WTC11 (cell line): Measurements from ENCODE around the gene OLFML2B. TPM values are rescaled to one million over a fixed set of nuclear protein-coding genes. Genes with fewer than 3 reads are reported as not detected.

Experiments used
- ATAC-seq: fragments of 200-7000 bp; cut with Tn5 transposase; 2 replicates; pipeline ENCODE4 v1.10.0; 2021; ENCODE audit warnings: mild to moderate bottlenecking, moderate library complexity
- CTCF ChIA-PET: fragments of 300-600 bp; sonication (Branson Sonifier 250); formaldehyde crosslinking; loops from one replicate; lab custom pipeline; 2021; ENCODE audit warnings: antibody characterized with exemption; lab: Charles Lee
- POLR2A ChIA-PET: fragments of 350-600 bp; sonication (Branson Sonifier 250); formaldehyde crosslinking; loops from one replicate; lab custom pipeline; 2021; ENCODE audit warnings: antibody characterized with exemption; lab: Charles Lee
- DNase-seq: peaks from one replicate; pipeline ENCODE4 v3.0.0; 2021; ENCODE audit warnings: low spot score
- H3K27ac Mint-ChIP-seq: 2 replicates; pipeline ENCODE4 v1.8.0; 2021; ENCODE audit warnings: mixed read lengths
- H3K27me3 Mint-ChIP-seq: 2 replicates; pipeline ENCODE4 v1.8.0; 2021; ENCODE audit warnings: low read depth, mild to moderate bottlenecking, moderate library complexity, mixed read lengths
- H3K36me3 Mint-ChIP-seq: 2 replicates; pipeline ENCODE4 v1.8.0; 2021; ENCODE audit warnings: mixed read lengths
- H3K4me1 Mint-ChIP-seq: 2 replicates; pipeline ENCODE4 v1.8.0; 2022; ENCODE audit warnings: mixed read lengths
- H3K4me3 Mint-ChIP-seq: 2 replicates; pipeline ENCODE4 v1.8.0; 2021; ENCODE audit warnings: mild to moderate bottlenecking, moderate library complexity, mixed read lengths
- H3K9me3 Mint-ChIP-seq: 2 replicates; pipeline ENCODE4 v1.8.0; 2021; ENCODE audit warnings: mixed read lengths
- CREB1 ChIP-seq: sonication (generic); formaldehyde crosslinking; IDR thresholded peaks from 2 replicates; pipeline ENCODE4 v1.8.0; 2023; ENCODE audit warnings: mild to moderate bottlenecking, missing genetic modification reagents
- CTCF ChIP-seq: fragments of 200-600 bp; IDR thresholded peaks from 2 replicates; pipeline ENCODE4 v1.8.0; 2022; ENCODE audit warnings: antibody characterized with exemption
- ESRRA ChIP-seq: sonication (generic); formaldehyde crosslinking; IDR thresholded peaks from 2 replicates; pipeline ENCODE4 v1.8.1; 2022; ENCODE audit warnings: mild to moderate bottlenecking, missing genetic modification reagents, borderline replicate concordance
- FOXK1 ChIP-seq: sonication (generic); formaldehyde crosslinking; IDR thresholded peaks from 2 replicates; pipeline ENCODE4 v1.8.0; 2022; ENCODE audit warnings: mild to moderate bottlenecking, moderate library complexity, missing genetic modification reagents
- FOXP1 ChIP-seq: sonication (generic); formaldehyde crosslinking; IDR thresholded peaks from 2 replicates; pipeline ENCODE4 v1.8.0; 2022; ENCODE audit warnings: missing genetic modification reagents, mild to moderate bottlenecking, moderate library complexity, borderline replicate concordance
- GRHL2 ChIP-seq: fragments of 250-450 bp; sonication (Bioruptor Pico); IDR thresholded peaks from 2 replicates; pipeline ENCODE4 v1.8.0; 2022; ENCODE audit warnings: mild to moderate bottlenecking, moderate library complexity; ENCODE audit not compliant: insufficient replicate concordance, severe bottlenecking
- HMGA2 ChIP-seq: fragments of 250-450 bp; sonication (Bioruptor Pico); IDR thresholded peaks from 2 replicates; pipeline ENCODE4 v1.4.0; 2021; ENCODE audit warnings: mild to moderate bottlenecking, moderate library complexity
- JUN ChIP-seq: sonication (generic); formaldehyde crosslinking; IDR thresholded peaks from 2 replicates; pipeline ENCODE4 v1.8.0; 2023; ENCODE audit warnings: mild to moderate bottlenecking, missing genetic modification reagents
- RORB ChIP-seq: fragments of 250-450 bp; sonication (Bioruptor Pico); IDR thresholded peaks from 2 replicates; pipeline ENCODE4 v1.9.0; 2021; ENCODE audit warnings: mild to moderate bottlenecking
- TEAD1 ChIP-seq: sonication (generic); formaldehyde crosslinking; IDR thresholded peaks from 2 replicates; pipeline ENCODE4 v1.8.0; 2022; ENCODE audit warnings: mild to moderate bottlenecking, missing genetic modification reagents
- ZBTB21 ChIP-seq: sonication (generic); formaldehyde crosslinking; IDR thresholded peaks from 2 replicates; pipeline ENCODE4 v1.8.1; 2023; ENCODE audit warnings: mild to moderate bottlenecking, missing genetic modification reagents, borderline replicate concordance
- ZNF416 ChIP-seq: fragments of 250-450 bp; sonication (Bioruptor Pico); IDR thresholded peaks from 2 replicates; pipeline ENCODE4 v1.9.0; 2021; ENCODE audit warnings: mild to moderate bottlenecking, inconsistent platforms
- ZNF425 ChIP-seq: fragments of 250-450 bp; sonication (Bioruptor Pico); conservative IDR thresholded peaks from 2 replicates; pipeline ENCODE4 v1.9.0; 2021; ENCODE audit warnings: mild to moderate bottlenecking
- ZNF532 ChIP-seq: fragments of 250-450 bp; sonication (Bioruptor Pico); IDR thresholded peaks from 2 replicates; pipeline ENCODE4 v1.9.0; 2021; ENCODE audit warnings: mild to moderate bottlenecking, borderline replicate concordance
- total RNA-seq: library from RNA; stranded (reverse); gene quantifications from 3 replicates; pipeline ENCODE4 v1.2.3, GENCODE V29; 2021
- TF ChIP-seq, protein P1 (sequence below): fragments of 250-450 bp; sonication (Bioruptor Pico); IDR thresholded peaks from 2 replicates; pipeline ENCODE4 v1.9.0; 2021; ENCODE audit warnings: mild to moderate bottlenecking
- TF ChIP-seq, protein P2 (sequence below): sonication (generic); formaldehyde crosslinking; IDR thresholded peaks from 2 replicates; pipeline ENCODE4 v1.8.0; 2022; ENCODE audit warnings: mild to moderate bottlenecking, missing genetic modification reagents
- TF ChIP-seq, protein P3 (sequence below): sonication (generic); formaldehyde crosslinking; IDR thresholded peaks from 2 replicates; pipeline ENCODE4 v1.8.1; 2022; ENCODE audit warnings: missing genetic modification reagents, borderline replicate concordance
- TF ChIP-seq, protein P4 (sequence below): sonication (generic); formaldehyde crosslinking; IDR thresholded peaks from 2 replicates; pipeline ENCODE4 v1.8.1; 2023; ENCODE audit warnings: mild to moderate bottlenecking, missing genetic modification reagents

OLFML2B gene
- total RNA-seq, 1 experiment from 2014 or later: 4.9 TPM

- TF ChIP-seq CTCF (no peak), ZBTB21 (CRISPR knock-in tag) (no peak), RORB (CRISPR knock-in tag) (no peak), FOXP1 (CRISPR knock-in tag) (no peak)
- TF ChIP-seq, all 79 proteins: peak for 0
Measured at GRCh38 chr1:162036163-162036562, 12.5 kb upstream of the OLFML2B start (continued).

- no peak for DNase-seq
- ATAC-seq: no peak
Measured at GRCh38 chr1:162035241-162035640, 11.6 kb upstream of the OLFML2B start.

More at GRCh38 chr1:162035241-162035640, 11.6 kb upstream of the OLFML2B start:
- CTCF ChIA-PET: interaction anchor here (1.4 to 2.5 kb wide), 2 partner anchors 11 to 243 kb away, joined by 4 to 13 read pairs; partner anchors contain the start of gene OLFML2B
- H3K9me3 Mint-ChIP-seq: no peaks in the 10 kb centered on the region
- H3K27me3 Mint-ChIP-seq: peaks cover 7% of the 10 kb centered on the region
- H3K27ac Mint-ChIP-seq: no peak overlapping the region
- POLR2A ChIA-PET: no interaction called here
- H3K4me1 Mint-ChIP-seq: no peaks in the 10 kb centered on the region
- H3K36me3 Mint-ChIP-seq: no peaks in the 10 kb centered on the region
- TF ChIP-seq, protein P1, sequence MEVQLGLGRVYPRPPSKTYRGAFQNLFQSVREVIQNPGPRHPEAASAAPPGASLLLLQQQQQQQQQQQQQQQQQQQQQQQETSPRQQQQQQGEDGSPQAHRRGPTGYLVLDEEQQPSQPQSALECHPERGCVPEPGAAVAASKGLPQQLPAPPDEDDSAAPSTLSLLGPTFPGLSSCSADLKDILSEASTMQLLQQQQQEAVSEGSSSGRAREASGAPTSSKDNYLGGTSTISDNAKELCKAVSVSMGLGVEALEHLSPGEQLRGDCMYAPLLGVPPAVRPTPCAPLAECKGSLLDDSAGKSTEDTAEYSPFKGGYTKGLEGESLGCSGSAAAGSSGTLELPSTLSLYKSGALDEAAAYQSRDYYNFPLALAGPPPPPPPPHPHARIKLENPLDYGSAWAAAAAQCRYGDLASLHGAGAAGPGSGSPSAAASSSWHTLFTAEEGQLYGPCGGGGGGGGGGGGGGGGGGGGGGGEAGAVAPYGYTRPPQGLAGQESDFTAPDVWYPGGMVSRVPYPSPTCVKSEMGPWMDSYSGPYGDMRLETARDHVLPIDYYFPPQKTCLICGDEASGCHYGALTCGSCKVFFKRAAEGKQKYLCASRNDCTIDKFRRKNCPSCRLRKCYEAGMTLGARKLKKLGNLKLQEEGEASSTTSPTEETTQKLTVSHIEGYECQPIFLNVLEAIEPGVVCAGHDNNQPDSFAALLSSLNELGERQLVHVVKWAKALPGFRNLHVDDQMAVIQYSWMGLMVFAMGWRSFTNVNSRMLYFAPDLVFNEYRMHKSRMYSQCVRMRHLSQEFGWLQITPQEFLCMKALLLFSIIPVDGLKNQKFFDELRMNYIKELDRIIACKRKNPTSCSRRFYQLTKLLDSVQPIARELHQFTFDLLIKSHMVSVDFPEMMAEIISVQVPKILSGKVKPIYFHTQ (CRISPR knock-in tag): no peak
- TF ChIP-seq ZNF532 (CRISPR knock-in tag): no peak
- no peak for TF ChIP-seq HMGA2 (CRISPR knock-in tag)
- TF ChIP-seq, protein P2, sequence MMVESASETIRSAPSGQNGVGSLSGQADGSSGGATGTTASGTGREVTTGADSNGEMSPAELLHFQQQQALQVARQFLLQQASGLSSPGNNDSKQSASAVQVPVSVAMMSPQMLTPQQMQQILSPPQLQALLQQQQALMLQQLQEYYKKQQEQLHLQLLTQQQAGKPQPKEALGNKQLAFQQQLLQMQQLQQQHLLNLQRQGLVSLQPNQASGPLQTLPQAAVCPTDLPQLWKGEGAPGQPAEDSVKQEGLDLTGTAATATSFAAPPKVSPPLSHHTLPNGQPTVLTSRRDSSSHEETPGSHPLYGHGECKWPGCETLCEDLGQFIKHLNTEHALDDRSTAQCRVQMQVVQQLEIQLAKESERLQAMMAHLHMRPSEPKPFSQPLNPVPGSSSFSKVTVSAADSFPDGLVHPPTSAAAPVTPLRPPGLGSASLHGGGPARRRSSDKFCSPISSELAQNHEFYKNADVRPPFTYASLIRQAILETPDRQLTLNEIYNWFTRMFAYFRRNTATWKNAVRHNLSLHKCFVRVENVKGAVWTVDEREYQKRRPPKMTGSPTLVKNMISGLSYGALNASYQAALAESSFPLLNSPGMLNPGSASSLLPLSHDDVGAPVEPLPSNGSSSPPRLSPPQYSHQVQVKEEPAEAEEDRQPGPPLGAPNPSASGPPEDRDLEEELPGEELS (CRISPR knock-in tag): no peak
- no peak for TF ChIP-seq ZNF416
- no peak for TF ChIP-seq GRHL2
- no peak for TF ChIP-seq CREB1 (CRISPR knock-in tag)
- no peak for TF ChIP-seq ZBTB21 (CRISPR knock-in tag)
- TF ChIP-seq, protein P3, sequence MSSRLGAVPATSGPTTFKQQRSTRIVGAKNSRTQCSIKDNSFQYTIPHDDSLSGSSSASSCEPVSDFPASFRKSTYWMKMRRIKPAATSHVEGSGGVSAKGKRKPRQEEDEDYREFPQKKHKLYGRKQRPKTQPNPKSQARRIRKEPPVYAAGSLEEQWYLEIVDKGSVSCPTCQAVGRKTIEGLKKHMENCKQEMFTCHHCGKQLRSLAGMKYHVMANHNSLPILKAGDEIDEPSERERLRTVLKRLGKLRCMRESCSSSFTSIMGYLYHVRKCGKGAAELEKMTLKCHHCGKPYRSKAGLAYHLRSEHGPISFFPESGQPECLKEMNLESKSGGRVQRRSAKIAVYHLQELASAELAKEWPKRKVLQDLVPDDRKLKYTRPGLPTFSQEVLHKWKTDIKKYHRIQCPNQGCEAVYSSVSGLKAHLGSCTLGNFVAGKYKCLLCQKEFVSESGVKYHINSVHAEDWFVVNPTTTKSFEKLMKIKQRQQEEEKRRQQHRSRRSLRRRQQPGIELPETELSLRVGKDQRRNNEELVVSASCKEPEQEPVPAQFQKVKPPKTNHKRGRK (CRISPR knock-in tag): no peak
- TF ChIP-seq ESRRA: no peak
- TF ChIP-seq ZNF425 (CRISPR knock-in tag): no peak
- no peak for TF ChIP-seq FOXP1 (CRISPR knock-in tag)
- no peak for TF ChIP-seq JUN (CRISPR knock-in tag)
- TF ChIP-seq, protein P4, sequence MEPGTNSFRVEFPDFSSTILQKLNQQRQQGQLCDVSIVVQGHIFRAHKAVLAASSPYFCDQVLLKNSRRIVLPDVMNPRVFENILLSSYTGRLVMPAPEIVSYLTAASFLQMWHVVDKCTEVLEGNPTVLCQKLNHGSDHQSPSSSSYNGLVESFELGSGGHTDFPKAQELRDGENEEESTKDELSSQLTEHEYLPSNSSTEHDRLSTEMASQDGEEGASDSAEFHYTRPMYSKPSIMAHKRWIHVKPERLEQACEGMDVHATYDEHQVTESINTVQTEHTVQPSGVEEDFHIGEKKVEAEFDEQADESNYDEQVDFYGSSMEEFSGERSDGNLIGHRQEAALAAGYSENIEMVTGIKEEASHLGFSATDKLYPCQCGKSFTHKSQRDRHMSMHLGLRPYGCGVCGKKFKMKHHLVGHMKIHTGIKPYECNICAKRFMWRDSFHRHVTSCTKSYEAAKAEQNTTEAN (CRISPR knock-in tag): no peak
- TF ChIP-seq TEAD1 (CRISPR knock-in tag): no peak
- TF ChIP-seq FOXK1: no peak
- TF ChIP-seq, all 79 proteins: peak for 0
- no peak overlapping the region for H3K4me3 Mint-ChIP-seq
